ENCODE results near the gene FREM1. TPM values are rescaled to one million over a fixed set of nuclear protein-coding genes. Genes with fewer than 3 reads are reported as not detected.

Gene FREM1
- total and polyA plus RNA-seq, 4 donors: 6.9 to 18.9 (median 14.6) TPM

GRCh38 chr9:14761584-14761983 lies 148.6 kb downstream of the FREM1 start:
- Histone ChIP-seq H3K27ac (ENCODE audit: low read depth in 1 of 2, low read length in 2 of 2) (no peak overlapping the region), H3K4me3 (ENCODE audit: low read length in 2 of 2) (no peak overlapping the region), H3K36me3 (ENCODE audit: control insufficient read depth in 1 of 2, insufficient read depth in 2 of 2, low read length in 1 of 2) (peaks cover 0 to 2% of the 10 kb centered on the region in 2 donors), H3K4me1 (ENCODE audit: control insufficient read depth in 1 of 2, insufficient read depth in 2 of 2, low read length in 2 of 2) (no peaks in the 10 kb centered on the region), H3K9me3 (ENCODE audit: control insufficient read depth, low read length) (no peaks in the 10 kb centered on the region), H3K27me3 (ENCODE audit: control insufficient read depth in 1 of 2, insufficient read depth in 2 of 2, low read length in 1 of 2) (no peaks in the 10 kb centered on the region)
- intact Hi-C loops (cut with DNase I): loop anchor here in 1 of 2 donors (10.0 kb wide), 1 partner anchor 147 kb away; no protein-coding TSS in a partner anchor
- DNase-seq: no peak
- ATAC-seq (ENCODE audit: low FRiP score): no peak
- WGBS, 2 donors: 90 to 91% methylated on average over 2 of the region's 2 CpGs

- DNase-seq: no peak
- H3K27ac ChIP-seq (ENCODE audit: low read depth in 1 of 2, low read length in 2 of 2): no peak overlapping the region
- intact Hi-C loops (cut with DNase I): loop anchor here in 1 of 2 donors (10.0 kb wide), 1 partner anchor 145 kb away; no protein-coding TSS in a partner anchor
- 0% methylated on average over 1 of the region's 1 CpG for WGBS, 2 donors
- H3K36me3 ChIP-seq (ENCODE audit: control insufficient read depth in 1 of 2, insufficient read depth in 2 of 2, low read length in 1 of 2): peaks cover 0 to 2% of the 10 kb centered on the region in 2 donors
- H3K4me3 ChIP-seq (ENCODE audit: low read length in 2 of 2): no peak overlapping the region
- ATAC-seq (ENCODE audit: low FRiP score): no peak
- no peaks in the 10 kb centered on the region for H3K9me3 ChIP-seq (ENCODE audit: control insufficient read depth, low read length)
- H3K4me1 ChIP-seq (ENCODE audit: control insufficient read depth in 1 of 2, insufficient read depth in 2 of 2, low read length in 2 of 2): no peaks in the 10 kb centered on the region
- no peaks in the 10 kb centered on the region for H3K27me3 ChIP-seq (ENCODE audit: control insufficient read depth in 1 of 2, insufficient read depth in 2 of 2, low read length in 1 of 2)
Measured at GRCh38 chr9:14760060-14760459, 150.2 kb downstream of the FREM1 start.

- WGBS, 2 donors: 64 to 67% methylated on average over 1 of the region's 1 CpG
Measured at GRCh38 chr9:14756291-14756690, 153.9 kb downstream of the FREM1 start.

GRCh38 chr9:14752871-14753270 lies 157.4 kb downstream of the FREM1 start:
- no peaks in the 10 kb centered on the region for H3K4me1 ChIP-seq (ENCODE audit: control insufficient read depth in 1 of 2, insufficient read depth in 2 of 2, low read length in 2 of 2)
- no peak overlapping the region for H3K27ac ChIP-seq (ENCODE audit: low read depth in 1 of 2, low read length in 2 of 2)
- whole genome bisulfite sequencing, 2 donors: 96 to 97% methylated on average over 1 of the region's 1 CpG
- intact Hi-C loops (cut with DNase I): no loop called here
- H3K9me3 ChIP-seq (ENCODE audit: control insufficient read depth, low read length): no peaks in the 10 kb centered on the region
- H3K36me3 ChIP-seq (ENCODE audit: control insufficient read depth in 1 of 2, insufficient read depth in 2 of 2, low read length in 1 of 2): peaks cover 3 to 8% of the 10 kb centered on the region in 2 donors
- no peak overlapping the region for H3K4me3 ChIP-seq (ENCODE audit: low read length in 2 of 2)
- DNase-seq (no peak), ATAC-seq (ENCODE audit: low FRiP score) (no peak)
- H3K27me3 ChIP-seq (ENCODE audit: control insufficient read depth in 1 of 2, insufficient read depth in 2 of 2, low read length in 1 of 2): no peaks in the 10 kb centered on the region

More at GRCh38 chr9:14756291-14756690, 153.9 kb downstream of the FREM1 start:
- intact Hi-C loops (cut with DNase I): no loop called here
- DNase-seq (no peak), ATAC-seq (ENCODE audit: low FRiP score) (no peak)
- Histone ChIP-seq H3K36me3 (ENCODE audit: control insufficient read depth in 1 of 2, insufficient read depth in 2 of 2, low read length in 1 of 2) (peaks cover 0 to 2% of the 10 kb centered on the region in 2 donors), H3K4me1 (ENCODE audit: control insufficient read depth in 1 of 2, insufficient read depth in 2 of 2, low read length in 2 of 2) (no peaks in the 10 kb centered on the region), H3K4me3 (ENCODE audit: low read length in 2 of 2) (no peak overlapping the region), H3K27ac (ENCODE audit: low read depth in 1 of 2, low read length in 2 of 2) (no peak overlapping the region), H3K27me3 (ENCODE audit: control insufficient read depth in 1 of 2, insufficient read depth in 2 of 2, low read length in 1 of 2) (no peaks in the 10 kb centered on the region), H3K9me3 (ENCODE audit: control insufficient read depth, low read length) (no peaks in the 10 kb centered on the region)

DNA sequence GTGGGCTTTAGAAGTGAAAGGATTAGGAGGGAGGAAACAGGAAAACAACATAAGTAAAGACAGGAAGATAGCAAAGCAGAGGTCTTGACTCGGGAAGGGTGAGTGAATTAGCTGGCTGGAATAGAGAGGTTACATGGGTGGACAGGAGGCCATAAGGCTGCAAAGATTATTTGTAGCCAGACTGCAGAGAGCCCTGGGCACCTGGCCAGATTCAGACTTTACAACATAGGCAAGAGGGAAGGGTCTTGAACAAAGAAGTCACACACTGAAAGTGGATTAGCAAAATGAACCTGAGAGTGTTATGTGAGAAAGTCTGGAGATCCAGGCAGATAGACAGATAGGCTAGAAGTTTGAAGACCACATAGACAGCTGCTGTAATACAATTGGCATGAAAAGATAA lies 158.0 kb downstream of the FREM1 start:
- DNase-seq (no peak), ATAC-seq (ENCODE audit: low FRiP score) (no peak)
- Histone ChIP-seq H3K4me3 (ENCODE audit: low read length in 2 of 2) (no peak overlapping the region), H3K36me3 (ENCODE audit: control insufficient read depth in 1 of 2, insufficient read depth in 2 of 2, low read length in 1 of 2) (peaks cover 3 to 5% of the 10 kb centered on the region in 2 donors), H3K9me3 (ENCODE audit: control insufficient read depth, low read length) (no peaks in the 10 kb centered on the region), H3K27me3 (ENCODE audit: control insufficient read depth in 1 of 2, insufficient read depth in 2 of 2, low read length in 1 of 2) (no peaks in the 10 kb centered on the region), H3K4me1 (ENCODE audit: control insufficient read depth in 1 of 2, insufficient read depth in 2 of 2, low read length in 2 of 2) (no peaks in the 10 kb centered on the region), H3K27ac (ENCODE audit: low read depth in 1 of 2, low read length in 2 of 2) (no peak overlapping the region)
- intact Hi-C loops (cut with DNase I): no loop called here
- 75 to 85% methylated on average over 1 of the region's 1 CpG for WGBS, 2 donors

DNA sequence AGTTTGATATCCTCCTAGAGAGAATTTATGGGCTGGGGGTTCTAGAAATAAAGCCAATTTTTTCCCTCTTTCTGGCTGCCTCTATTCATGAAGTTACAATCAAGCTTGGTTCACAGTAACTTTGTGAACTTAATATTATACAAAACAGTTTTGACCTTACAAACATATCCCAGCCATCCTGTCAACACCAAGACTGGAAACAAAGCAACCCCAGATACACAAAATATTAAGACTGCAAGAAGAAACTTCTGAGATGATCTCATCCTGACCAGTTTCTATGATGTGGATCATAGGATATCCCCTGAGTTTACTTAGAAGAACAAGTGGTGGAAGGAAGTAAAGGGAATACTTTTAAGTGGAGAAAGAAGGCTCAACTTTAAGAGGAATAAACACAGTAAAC lies 159.4 kb downstream of the FREM1 start:
- Histone ChIP-seq H3K4me1 (ENCODE audit: control insufficient read depth in 1 of 2, insufficient read depth in 2 of 2, low read length in 2 of 2) (no peaks in the 10 kb centered on the region), H3K36me3 (ENCODE audit: control insufficient read depth in 1 of 2, insufficient read depth in 2 of 2, low read length in 1 of 2) (peaks cover 7 to 14% of the 10 kb centered on the region in 2 donors), H3K27ac (ENCODE audit: low read depth in 1 of 2, low read length in 2 of 2) (no peak overlapping the region), H3K27me3 (ENCODE audit: control insufficient read depth in 1 of 2, insufficient read depth in 2 of 2, low read length in 1 of 2) (no peaks in the 10 kb centered on the region), H3K4me3 (ENCODE audit: low read length in 2 of 2) (no peak overlapping the region), H3K9me3 (ENCODE audit: control insufficient read depth, low read length) (no peaks in the 10 kb centered on the region)
- intact Hi-C loops (cut with DNase I): no loop called here
- no peak for DNase-seq
- no peak for ATAC-seq (ENCODE audit: low FRiP score)

DNA sequence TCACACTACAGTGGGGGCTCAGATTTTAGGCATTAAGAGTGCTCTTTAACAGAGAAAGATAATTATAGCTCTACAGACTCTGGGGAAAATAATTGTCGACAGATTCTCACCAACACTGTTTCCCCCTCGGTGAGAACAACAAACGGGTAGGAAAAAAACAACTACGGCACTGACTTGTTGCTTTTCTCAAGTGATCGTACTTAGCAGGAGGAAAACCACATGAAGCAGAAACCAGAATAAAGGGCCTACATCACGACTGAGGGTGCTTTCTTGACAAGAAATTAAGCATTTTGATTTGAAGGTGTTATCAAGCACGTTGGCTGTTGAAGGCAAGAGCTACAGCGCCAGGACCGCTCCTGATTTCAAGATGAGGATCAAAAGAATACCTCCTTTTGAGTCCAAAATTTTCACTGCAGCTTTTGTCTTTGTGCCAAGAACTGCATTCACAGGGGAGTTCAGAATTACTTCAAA lies 160.5 kb downstream of the FREM1 start:
- no peaks in the 10 kb centered on the region for H3K9me3 ChIP-seq (ENCODE audit: control insufficient read depth, low read length)
- no peaks in the 10 kb centered on the region for H3K27me3 ChIP-seq (ENCODE audit: control insufficient read depth in 1 of 2, insufficient read depth in 2 of 2, low read length in 1 of 2)
- peaks cover 7 to 14% of the 10 kb centered on the region in 2 donors for H3K36me3 ChIP-seq (ENCODE audit: control insufficient read depth in 1 of 2, insufficient read depth in 2 of 2, low read length in 1 of 2)
- WGBS, 2 donors: 60 to 70% methylated on average over 9 of the region's 9 CpGs
- no peak overlapping the region for H3K27ac ChIP-seq (ENCODE audit: low read depth in 1 of 2, low read length in 2 of 2)
- intact Hi-C loops (cut with DNase I): no loop called here
- no peak overlapping the region for H3K4me3 ChIP-seq (ENCODE audit: low read length in 2 of 2)
- no peak for ATAC-seq (ENCODE audit: low FRiP score)
- no peaks in the 10 kb centered on the region for H3K4me1 ChIP-seq (ENCODE audit: control insufficient read depth in 1 of 2, insufficient read depth in 2 of 2, low read length in 2 of 2)
- DNase-seq: no peak

GRCh38 chr9:14748373-14748772 lies 161.9 kb downstream of the FREM1 start:
- WGBS, 2 donors: 64 to 81% methylated on average over 3 of the region's 3 CpGs
- DNase-seq: no peak
- ATAC-seq (ENCODE audit: low FRiP score): no peak
- Histone ChIP-seq H3K27ac (ENCODE audit: low read depth in 1 of 2, low read length in 2 of 2) (no peak overlapping the region), H3K27me3 (ENCODE audit: control insufficient read depth in 1 of 2, insufficient read depth in 2 of 2, low read length in 1 of 2) (no peaks in the 10 kb centered on the region), H3K4me3 (ENCODE audit: low read length in 2 of 2) (no peak overlapping the region), H3K9me3 (ENCODE audit: control insufficient read depth, low read length) (no peaks in the 10 kb centered on the region), H3K36me3 (ENCODE audit: control insufficient read depth in 1 of 2, insufficient read depth in 2 of 2, low read length in 1 of 2) (peaks cover 7 to 14% of the 10 kb centered on the region in 2 donors), H3K4me1 (ENCODE audit: control insufficient read depth in 1 of 2, insufficient read depth in 2 of 2, low read length in 2 of 2) (no peaks in the 10 kb centered on the region)
- intact Hi-C loops (cut with DNase I): no loop called here

GRCh38 chr9:14747111-14747510 lies 163.1 kb downstream of the FREM1 start:
- H3K4me3 ChIP-seq (ENCODE audit: low read length in 2 of 2): no peak overlapping the region
- DNase-seq: no peak
- H3K27ac ChIP-seq (ENCODE audit: low read depth in 1 of 2, low read length in 2 of 2): no peak overlapping the region
- no peaks in the 10 kb centered on the region for H3K4me1 ChIP-seq (ENCODE audit: control insufficient read depth in 1 of 2, insufficient read depth in 2 of 2, low read length in 2 of 2)
- intact Hi-C loops (cut with DNase I): no loop called here
- H3K9me3 ChIP-seq (ENCODE audit: control insufficient read depth, low read length): no peaks in the 10 kb centered on the region
- no peak for ATAC-seq (ENCODE audit: low FRiP score)
- no peaks in the 10 kb centered on the region for H3K27me3 ChIP-seq (ENCODE audit: control insufficient read depth in 1 of 2, insufficient read depth in 2 of 2, low read length in 1 of 2)
- H3K36me3 ChIP-seq (ENCODE audit: control insufficient read depth in 1 of 2, insufficient read depth in 2 of 2, low read length in 1 of 2): peaks cover 7 to 14% of the 10 kb centered on the region in 2 donors
